ENCODE data around the gene DCD.
"Not testable (repeated sequence)": the region's sequence is repeated elsewhere in the genome, so short reads cannot be mapped to it uniquely, and the experiment has no call there.

Gene DCD

DNA sequence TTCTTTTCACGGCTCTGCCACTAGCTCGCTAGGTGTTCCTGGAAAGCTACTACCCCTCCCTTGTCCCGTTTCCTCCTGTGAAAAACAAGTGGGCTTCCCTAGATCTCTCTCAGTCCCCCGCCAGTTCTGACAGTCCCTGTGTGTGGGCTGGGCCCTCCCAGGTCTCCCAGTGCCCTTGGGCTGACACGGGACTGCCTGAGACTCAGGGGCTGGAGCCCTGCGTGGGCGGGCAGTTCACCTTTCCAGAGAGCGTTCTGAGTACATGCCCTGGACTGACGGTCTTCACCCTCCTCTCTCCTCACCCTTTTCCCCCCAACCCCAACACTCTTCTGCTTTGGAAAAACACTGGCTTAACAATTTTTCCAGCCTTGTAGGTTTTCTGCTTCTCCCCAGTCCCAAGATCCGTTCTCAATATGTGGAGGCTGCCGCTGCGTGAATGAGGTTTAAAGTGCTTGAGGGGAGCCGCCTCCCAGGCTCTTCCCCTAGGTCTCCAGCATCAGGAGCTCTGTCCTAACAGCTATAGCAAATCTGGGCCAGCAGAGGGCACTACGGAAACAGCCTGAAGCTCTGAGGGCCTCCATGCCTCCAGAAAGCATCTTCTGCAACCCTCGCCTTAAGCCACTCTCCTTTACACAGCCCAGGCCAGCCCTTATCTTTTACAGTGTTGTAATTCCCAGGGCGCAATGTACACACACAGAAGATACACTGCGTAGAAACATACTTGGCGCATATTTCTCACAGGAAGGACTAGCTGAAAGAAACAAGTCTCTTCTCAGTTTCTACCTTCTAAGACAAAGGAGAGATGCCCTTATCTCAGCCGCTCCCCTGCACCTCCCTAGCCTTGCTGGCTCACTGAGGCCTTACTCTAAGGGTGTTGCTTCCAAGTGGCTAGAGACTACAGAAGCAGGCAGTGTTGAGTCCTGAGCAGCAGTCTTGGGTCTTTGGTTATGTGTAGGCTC lies 10.4 kb upstream of the DCD start:
- in situ Hi-C loops (cut with MboI; ENCODE audit: low pct_unique_long_range_greater_than_20kb, low sequenced_read_pairs), result no loop called here
- DNase-seq, result peak; percentile 54

DNA sequence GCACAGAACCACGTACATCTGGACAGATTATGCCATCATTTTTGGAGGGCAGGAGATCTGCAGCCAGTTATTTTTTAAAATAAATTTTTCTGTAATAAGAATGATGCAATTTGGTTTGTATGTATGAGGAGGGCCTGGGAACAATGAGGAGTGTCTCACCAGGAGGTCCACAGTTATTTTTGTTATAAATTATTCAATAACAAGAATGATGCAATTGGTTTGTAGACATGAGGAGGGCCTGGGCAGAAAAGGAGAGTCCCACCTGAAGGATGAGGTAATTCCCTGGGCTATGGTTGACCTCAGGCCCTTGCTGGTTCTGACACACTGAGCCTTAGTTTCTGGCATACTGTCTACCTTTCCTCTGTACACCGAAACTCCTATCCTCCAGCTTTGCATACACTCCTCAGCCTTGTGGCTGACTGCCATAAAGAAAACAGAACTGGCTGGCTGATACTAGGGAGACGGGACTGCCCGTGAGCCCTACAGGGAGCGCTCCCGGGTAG lies 9.0 kb upstream of the DCD start:
- DNase-seq, result no peak
- in situ Hi-C loops (cut with MboI; ENCODE audit: low pct_unique_long_range_greater_than_20kb, low sequenced_read_pairs), result no loop called here

DNA sequence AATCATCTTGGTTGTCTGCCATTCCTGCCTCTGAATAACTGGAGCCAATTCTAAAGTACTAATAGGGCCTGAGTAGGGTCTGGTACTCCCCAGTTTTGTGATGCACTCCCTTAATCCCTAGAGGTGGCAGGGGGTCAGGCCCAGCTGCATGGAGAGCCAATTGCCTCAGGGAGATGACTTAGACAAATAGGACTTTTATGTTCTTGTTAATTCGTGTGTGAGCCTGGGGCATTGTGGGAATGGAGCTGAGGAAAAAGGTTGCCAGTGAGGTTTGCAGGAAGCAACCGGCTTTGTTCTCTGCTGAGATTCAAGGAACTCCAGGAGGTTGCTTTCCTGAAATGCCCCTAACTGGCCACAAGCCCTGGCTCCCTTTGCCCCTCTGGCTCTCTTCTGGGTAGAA lies 6.8 kb upstream of the DCD start:
- in situ Hi-C loops (cut with MboI; ENCODE audit: low pct_unique_long_range_greater_than_20kb, low sequenced_read_pairs), result no loop called here
- no peak for DNase-seq

DNA sequence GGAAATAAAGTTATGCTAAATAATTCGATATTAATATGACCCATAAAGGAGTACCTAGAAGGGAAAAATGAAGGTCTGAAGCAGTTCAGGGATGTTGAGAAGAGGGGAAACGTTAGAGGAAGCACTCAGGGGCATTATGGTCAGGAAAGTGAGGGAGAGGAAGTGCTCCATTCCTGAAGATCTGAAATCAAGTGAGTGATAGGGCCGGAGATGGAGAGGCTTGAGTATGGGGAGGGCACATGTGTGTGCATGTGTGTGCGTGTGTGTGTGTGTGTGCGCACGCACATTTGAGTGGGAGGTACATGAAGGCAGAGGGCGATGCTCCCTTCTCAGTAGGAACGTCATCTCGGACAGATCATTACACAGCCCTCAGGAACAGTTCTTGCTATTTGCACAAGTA lies 4.9 kb upstream of the DCD start:
- no peak for DNase-seq
- in situ Hi-C loops (cut with MboI; ENCODE audit: low pct_unique_long_range_greater_than_20kb, low sequenced_read_pairs), result no loop called here

DNA sequence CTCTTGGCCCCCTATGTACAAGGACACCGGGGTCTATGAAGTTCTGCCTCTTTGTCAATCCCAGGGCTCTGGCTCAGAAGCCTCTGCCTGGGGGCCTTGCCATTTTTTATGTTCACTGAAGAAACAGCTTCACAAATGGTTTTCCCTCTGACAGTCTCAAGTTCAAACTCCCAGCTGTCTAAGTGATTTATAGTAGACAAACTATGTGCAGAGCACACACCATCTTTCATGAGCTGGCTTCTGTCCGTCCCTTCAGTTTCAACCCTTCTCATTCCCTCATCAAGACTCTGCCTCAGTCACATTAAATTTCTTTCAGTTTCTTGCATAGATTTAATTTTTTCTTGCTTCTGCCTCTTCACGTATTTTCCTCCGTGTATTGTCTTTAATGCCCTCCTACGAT lies 2.7 kb upstream of the DCD start:
- DNase-seq, result no peak
- in situ Hi-C loops (cut with MboI; ENCODE audit: low pct_unique_long_range_greater_than_20kb, low sequenced_read_pairs), result no loop called here

DNA sequence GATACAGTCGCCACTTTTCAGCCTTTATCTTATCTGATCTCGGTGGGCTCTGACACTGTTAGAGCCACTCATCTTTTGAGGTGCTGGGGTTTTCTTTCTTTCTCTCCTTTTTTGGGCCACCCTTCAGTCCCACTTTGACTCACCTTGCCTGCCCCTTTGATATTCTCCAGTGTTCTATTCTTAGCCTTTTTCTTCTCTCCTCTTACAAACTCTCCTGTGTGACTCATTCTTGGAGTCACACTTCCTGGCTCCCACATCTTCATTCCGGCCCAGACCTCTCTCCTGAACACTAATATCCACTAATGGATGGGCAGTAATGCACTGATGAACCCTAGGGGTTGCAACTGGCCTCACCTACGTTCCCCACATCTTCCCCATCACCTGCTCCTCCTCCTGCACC lies 2.2 kb upstream of the DCD start:
- DNase-seq, result no peak
- in situ Hi-C loops (cut with MboI; ENCODE audit: low pct_unique_long_range_greater_than_20kb, low sequenced_read_pairs), result no loop called here

DNA sequence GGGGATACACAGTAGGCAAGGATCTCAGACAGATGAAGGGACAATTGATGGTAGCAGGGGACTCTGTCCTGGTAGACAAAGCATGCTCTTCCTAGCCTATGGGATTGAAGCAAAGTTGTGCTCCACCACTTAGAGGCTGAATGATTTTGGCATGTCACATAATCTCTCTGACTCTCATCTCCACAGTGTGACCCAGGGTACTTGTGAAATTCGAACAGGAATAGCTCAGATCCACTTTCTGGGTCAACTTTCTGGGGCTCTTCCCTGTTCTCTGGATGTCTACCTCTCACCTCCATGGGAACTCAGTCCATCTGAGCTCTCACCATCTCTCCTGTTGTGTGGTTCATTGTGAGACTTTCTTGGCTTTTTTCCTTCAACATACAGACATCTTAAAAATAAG lies 1.7 kb upstream of the DCD start:
- in situ Hi-C loops (cut with MboI; ENCODE audit: low pct_unique_long_range_greater_than_20kb, low sequenced_read_pairs), result no loop called here

DNA sequence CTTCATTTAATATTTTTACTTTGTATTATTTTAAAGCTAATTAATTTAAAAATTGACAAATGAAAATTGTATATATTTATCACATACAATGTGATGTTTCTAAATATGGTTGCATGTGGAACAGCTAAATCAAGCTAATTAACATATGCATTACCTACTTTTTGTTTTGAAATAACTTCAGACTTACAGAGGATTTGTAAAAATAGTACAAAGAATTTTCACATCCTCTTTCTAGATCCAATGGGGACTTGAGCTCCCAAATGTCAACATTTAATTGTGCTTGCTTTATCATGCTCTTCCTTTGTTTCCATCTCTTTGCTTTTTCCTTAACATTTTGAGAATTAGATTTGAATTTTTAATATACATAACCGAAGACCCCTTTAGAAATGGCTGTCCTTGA lies 6.6 kb downstream of the DCD start:
- DNase-seq, result no peak
- in situ Hi-C loops (cut with MboI; ENCODE audit: low pct_unique_long_range_greater_than_20kb, low sequenced_read_pairs), result no loop called here

More for the DNA sequence above, 1.7 kb upstream of the DCD start:
- no peak for DNase-seq

DNA sequence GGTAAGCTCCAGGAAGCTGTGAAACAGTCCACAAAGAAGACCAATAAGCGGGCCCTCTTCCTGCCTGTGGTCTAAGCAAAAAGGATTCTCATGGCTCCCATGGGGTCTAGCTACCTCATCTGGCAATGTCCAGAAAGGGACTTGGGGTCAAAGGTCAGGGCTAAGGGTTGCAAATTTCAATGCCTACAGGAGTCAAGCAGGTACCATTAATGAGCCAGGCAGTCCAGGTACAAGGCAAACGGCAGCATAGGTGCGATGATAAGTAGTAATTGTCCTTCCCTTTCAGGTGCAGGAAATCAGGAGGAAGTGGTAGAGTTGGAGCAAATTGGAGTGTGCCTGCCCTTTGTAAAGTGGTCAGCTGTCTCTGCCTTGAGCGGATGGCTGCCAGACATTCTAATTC lies 7.1 kb downstream of the DCD start:
- DNase-seq, result no peak
- in situ Hi-C loops (cut with MboI; ENCODE audit: low pct_unique_long_range_greater_than_20kb, low sequenced_read_pairs), result no loop called here

DNA sequence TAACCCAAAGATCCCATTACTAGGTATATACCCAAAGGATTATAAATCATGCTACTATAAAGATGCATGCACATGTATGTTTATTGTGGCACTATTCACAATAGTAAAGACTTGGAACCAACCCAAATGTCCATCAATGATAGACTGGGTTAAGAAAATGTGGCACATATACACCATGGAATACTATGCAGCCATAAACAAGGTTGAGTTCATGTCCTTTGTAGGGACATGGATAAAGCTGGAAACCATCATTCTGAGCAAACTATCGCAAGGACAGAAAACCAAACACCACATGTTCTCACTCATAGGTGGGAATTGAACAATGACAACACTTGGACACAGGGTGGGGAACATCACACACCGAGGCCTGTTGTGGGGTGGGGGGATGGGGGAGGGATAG lies 9.1 kb downstream of the DCD start:
- in situ Hi-C loops (cut with MboI; ENCODE audit: low pct_unique_long_range_greater_than_20kb, low sequenced_read_pairs); DNase-seq: not testable (repeated sequence)

DNA sequence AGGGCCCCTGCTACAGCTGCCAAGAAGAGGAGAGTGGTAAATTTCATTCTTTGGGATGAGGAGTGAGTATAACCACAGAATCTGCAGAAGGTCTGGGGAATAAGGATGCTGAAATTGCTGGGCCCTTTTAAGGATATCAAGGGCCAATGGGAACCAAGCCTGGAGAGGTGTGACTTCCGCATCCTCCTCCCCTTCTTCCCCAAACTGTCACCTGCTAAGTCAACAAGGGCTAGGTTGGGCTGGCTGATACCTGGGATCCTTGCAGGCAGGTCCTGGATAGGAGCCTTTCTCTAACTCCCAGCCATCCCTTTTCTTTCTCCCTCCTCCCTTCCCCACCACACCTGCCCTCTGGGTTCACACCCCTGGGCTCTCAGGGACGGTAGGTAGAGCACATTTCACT lies 13.4 kb downstream of the DCD start, which contains the start of gene LACRT:
Gene LACRT (minus strand): TSS at position 101 of the 400 bp plus-strand sequence. CDS start 54 bp downstream, at position 47.
- in situ Hi-C loops (cut with MboI; ENCODE audit: low pct_unique_long_range_greater_than_20kb, low sequenced_read_pairs), result no loop called here
- DNase-seq, result no peak

DNA sequence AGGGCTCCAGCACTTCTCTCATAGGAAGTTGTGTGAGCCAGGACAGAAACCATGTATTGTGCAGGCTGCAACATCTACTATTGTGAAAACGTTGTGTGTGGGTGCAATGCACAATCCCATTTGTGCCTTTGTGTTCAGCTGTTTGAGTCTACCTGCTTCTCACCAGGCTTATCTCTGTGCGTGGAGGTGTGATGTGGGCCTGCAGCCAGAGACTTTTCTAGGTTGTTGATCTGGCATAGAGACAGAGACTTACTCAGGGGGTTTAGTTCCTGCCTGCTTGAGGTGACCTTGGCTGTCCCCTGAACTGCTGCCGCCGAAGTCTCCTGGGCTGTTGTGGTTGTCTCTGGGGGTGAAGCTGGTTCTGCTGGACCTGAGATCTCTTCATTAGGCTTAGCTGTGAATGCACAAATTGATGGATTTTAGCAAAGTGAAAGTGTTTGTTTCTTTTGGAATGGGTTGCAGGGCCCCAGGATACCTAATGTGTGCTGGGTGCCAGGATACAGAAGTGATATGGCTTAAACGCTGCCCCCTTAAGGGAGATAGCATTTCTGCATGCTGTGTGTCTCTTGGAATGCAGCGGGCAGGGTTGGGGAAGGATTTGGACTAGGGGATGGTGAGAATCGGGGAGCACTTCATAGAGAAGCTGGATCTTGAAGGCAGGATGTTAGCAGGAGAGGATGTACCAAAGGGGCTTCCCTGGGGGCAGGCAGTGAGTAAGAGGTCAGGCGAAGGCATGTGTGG lies 16.0 kb downstream of the DCD start:
- DNase-seq, result no peak
- in situ Hi-C loops (cut with MboI; ENCODE audit: low pct_unique_long_range_greater_than_20kb, low sequenced_read_pairs), result no loop called here

DNA sequence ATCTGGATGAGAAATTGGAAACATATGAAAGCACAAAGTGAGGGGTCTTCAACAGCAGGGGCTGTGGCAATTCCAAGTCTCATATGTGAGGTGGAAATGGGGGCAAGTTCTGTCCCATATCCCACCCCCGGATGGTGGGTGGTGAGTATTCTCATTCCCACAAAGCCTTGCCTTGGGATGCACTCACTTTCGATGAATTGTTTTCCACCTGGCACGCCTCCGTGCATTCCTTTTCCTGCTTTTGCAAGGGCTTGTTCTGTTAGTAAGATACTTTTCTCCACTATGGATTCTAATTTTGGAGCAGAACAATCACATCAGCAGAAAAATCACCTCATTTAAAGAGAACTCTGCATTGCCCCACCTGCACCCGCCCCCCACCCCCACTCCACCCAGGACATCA lies 16.6 kb downstream of the DCD start:
- in situ Hi-C loops (cut with MboI; ENCODE audit: low pct_unique_long_range_greater_than_20kb, low sequenced_read_pairs), result no loop called here
- no peak for DNase-seq

DNA sequence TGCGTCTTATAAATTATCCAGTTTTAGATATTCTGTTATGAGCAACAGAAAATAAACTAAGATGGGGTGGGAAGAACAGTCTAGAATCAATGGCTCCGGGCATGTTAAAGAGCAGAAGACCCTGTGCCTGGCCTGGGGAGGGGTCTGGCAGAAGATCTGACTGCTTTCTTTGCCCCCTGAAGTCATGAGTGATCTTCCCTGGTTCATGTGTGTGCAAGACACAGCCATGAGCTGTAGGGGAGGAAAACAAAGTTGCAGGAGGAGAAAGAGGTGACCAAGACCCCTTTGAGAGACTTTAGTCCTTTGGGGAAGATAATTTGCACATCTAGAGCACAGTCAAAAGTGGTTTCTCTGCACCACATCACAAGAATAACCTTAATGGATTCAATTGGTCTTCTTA lies 18.2 kb downstream of the DCD start:
- in situ Hi-C loops (cut with MboI; ENCODE audit: low pct_unique_long_range_greater_than_20kb, low sequenced_read_pairs), result no loop called here
- DNase-seq, result no peak

DNA sequence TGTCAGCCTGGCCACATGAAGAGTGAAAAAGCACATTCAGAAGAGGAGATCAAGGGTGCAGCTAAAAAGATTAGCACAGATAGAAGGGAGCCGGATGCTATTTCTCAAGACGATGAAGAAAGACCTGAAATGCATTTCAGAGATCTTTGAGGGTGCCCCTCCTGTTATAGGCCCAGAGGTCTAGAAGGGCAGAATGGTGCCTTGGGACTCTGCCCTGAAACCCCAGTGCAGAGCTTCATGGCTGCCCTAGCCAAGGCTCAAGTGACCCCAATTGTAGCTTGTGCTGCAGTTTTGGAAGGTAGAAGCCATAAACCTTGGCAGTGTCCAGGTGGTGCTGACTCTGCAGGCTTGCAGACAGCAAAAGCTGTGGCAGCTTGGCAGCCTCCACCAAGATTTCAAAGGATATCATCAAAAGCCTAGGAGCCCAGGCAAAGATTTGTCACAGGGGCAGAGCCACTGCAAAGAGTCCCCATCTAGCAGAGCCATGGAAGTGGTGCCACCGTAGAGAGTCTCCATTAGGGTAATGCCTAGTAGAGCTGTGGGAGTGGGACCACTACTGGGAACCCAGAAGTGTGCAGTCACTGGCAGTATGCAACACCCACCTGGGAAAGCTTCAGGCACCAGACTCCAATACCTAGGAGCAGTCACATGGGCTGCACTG lies 19.8 kb downstream of the DCD start:
- DNase-seq, result no peak
- in situ Hi-C loops (cut with MboI; ENCODE audit: low pct_unique_long_range_greater_than_20kb, low sequenced_read_pairs), result no loop called here

DNA sequence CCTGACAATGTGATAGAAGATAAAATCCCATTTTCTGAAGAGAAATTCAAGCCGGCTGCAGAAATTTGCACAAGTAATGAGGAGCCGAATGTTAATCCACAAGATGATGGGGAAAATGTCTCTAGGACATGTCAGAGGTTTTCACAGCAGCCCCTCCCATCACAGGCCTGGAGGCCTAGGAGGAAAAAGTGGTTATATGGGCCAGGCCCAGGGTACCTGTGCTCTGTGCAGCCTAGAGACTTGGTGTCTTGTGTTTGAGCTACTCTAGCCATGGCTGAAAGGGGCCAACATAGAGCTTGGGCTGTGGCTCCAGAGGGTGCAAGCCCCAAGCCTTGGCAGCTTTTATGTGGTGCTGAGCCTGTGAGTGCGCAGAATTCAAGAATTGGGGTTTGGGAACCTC lies 20.9 kb downstream of the DCD start:
- no peak for DNase-seq
- in situ Hi-C loops (cut with MboI; ENCODE audit: low pct_unique_long_range_greater_than_20kb, low sequenced_read_pairs), result no loop called here

DNA sequence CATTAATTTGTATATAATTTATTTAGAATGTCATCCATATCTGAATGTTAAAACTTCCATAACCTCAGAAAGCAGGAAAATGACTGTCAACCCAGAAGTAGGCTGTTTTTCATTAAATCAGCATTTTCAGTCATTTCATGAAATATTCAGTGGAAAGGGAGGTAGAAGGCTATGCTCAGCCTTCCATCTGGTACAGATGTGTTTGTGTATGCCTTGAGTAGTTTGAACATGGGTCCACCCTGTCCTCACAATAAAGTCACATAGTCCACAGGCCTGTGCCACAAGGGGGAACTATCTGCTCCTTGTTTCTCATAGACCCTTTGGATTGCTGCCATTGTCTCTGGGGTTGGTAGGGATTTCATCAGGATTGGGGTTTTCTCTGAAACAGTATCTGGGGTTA lies 22.6 kb downstream of the DCD start:
- in situ Hi-C loops (cut with MboI; ENCODE audit: low pct_unique_long_range_greater_than_20kb, low sequenced_read_pairs), result no loop called here
- DNase-seq, result no peak

DNA sequence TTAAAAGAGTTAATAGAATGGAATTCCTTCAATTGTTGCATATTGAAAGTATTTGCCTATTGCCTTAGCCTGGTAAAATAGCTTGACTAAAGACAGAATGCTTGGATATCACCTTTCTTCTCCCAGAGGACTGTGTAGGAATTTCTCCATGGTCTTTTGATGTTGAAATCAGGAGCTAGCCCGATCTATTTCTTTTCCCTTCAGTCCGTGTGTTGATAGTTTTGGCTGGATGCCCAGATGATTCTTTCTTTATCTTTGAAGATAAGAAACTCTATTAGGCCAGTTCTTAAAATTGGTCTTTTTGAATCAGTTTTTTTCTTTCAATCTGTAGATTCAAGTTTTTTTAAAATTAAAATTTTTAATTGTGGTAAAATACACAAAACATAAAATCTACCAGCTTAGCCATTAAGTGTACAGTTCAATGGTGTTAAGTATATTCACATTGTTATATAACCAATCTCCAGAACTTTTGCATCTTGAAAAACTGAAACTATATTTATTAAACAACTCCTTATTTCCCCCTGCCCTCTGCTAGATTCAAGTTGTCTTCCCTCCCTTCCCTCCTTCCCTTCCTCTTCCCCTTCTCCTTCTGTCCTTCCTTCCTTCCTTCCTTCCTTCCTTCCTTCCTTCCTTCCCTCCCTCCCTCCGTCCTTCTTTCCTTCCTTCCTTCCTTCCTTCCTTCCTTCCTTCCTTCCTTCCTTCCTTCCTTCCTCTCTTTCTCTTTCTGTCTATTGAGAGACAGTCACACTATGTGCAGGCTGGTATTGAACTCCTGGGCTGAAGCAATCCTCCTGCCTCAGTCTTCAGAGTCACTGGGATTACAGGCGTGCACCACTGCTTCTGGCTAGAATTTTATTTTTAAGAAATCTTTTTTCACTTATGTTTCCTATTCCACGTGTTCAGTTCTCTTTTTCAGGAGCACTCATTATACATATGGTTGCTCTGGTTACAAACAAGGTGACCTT lies 23.6 kb downstream of the DCD start:
- in situ Hi-C loops (cut with MboI; ENCODE audit: low pct_unique_long_range_greater_than_20kb, low sequenced_read_pairs), result no loop called here

More for the DNA sequence above, 23.6 kb downstream of the DCD start:
- DNase-seq, result no peak

Measured in KBM-7 (cell line).